Thoracic aorta (tissue), 2 donors: ENCODE data around the gene C21orf91. TPM values are rescaled to one million over a fixed set of nuclear protein-coding genes. Genes with fewer than 3 reads are reported as not detected.

Experiments
- ATAC-seq: fragments of 150-250 bp; one replicate; pipeline ENCODE4 v1.8.0; 2017; ENCODE audit warnings: low read depth; ENCODE audit not compliant: insufficient number of reproducible peaks, low FRiP score
- DNase-seq: peaks from one replicate; pipeline ENCODE4 v3.0.0-alpha.2; 2020; ENCODE audit warnings: low spot score
- H3K27ac ChIP-seq, 2 donors: fragments of 200-600 bp; sonication (generic); 1 replicate in 1 of 2; 2 replicates in 1 of 2; pipeline ENCODE4 v1.5.1; 2016; ENCODE audit warnings: mild to moderate bottlenecking in 2 of 2, moderate library complexity in 2 of 2
- H3K27me3 ChIP-seq: fragments of 200-600 bp; sonication (generic); replicated peaks from 2 replicates; pipeline ENCODE4 v1.6.0; 2016; ENCODE audit warnings: mild to moderate bottlenecking; ENCODE audit not compliant: insufficient read depth
- H3K36me3 ChIP-seq: fragments of 200-600 bp; sonication (generic); one replicate; pipeline ENCODE4 v1.5.1; 2016
- H3K4me1 ChIP-seq, 2 donors: fragments of 200-600 bp; sonication (generic); 1 replicate in 1 of 2; 2 replicates in 1 of 2; pipeline versions ENCODE4 v1.5.1 to v1.6.0; 2016; ENCODE audit warnings: low read depth in 2 of 2, mild to moderate bottlenecking in 1 of 2; ENCODE audit not compliant: control insufficient read depth in 1 of 2
- H3K4me3 ChIP-seq: fragments of 200-600 bp; sonication (generic); 2 replicates; pipeline ENCODE4 v1.5.1; 2016; ENCODE audit warnings: mild to moderate bottlenecking
- H3K9me3 ChIP-seq: fragments of 200-600 bp; sonication (generic); 2 replicates; pipeline ENCODE4 v1.5.1; 2016
- total RNA-seq, 2 donors: library from RNA; depleted of rRNA; stranded (reverse); fragments of >200 nt; gene quantifications; one replicate each; pipeline versions ENCODE4 v1.1.0 to v1.2.3, GENCODE V29; 2016
- TF ChIP-seq, protein P1 (sequence below): fragments of 200-600 bp; sonication (generic); IDR thresholded peaks from one replicate; pipeline ENCODE4 v1.5.1; 2019; ENCODE audit warnings: antibody characterized with exemption

The C21orf91 gene
- total RNA-seq, 2 donors from 2014 or later: 5.7 to 6.9 TPM

DNA sequence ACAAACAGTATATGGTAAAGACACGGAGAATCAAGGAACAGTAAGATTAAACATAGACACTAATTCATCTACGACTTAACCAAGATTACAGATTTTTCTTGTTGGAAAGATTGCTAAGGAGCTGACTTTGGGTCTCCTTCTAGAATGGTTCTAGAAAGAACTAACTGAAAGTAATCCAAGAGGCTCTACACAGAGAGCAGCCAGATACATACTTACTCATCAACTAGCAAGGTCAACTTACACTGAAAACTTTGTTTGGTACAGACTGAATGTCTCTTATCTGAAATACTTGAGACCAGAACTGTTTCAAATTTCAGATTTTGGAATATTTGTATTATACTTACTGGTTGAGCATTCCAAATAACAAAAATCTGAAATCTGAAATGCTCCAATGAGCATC is 5.8 kb downstream of the C21orf91 start:
- TF ChIP-seq, protein P1, sequence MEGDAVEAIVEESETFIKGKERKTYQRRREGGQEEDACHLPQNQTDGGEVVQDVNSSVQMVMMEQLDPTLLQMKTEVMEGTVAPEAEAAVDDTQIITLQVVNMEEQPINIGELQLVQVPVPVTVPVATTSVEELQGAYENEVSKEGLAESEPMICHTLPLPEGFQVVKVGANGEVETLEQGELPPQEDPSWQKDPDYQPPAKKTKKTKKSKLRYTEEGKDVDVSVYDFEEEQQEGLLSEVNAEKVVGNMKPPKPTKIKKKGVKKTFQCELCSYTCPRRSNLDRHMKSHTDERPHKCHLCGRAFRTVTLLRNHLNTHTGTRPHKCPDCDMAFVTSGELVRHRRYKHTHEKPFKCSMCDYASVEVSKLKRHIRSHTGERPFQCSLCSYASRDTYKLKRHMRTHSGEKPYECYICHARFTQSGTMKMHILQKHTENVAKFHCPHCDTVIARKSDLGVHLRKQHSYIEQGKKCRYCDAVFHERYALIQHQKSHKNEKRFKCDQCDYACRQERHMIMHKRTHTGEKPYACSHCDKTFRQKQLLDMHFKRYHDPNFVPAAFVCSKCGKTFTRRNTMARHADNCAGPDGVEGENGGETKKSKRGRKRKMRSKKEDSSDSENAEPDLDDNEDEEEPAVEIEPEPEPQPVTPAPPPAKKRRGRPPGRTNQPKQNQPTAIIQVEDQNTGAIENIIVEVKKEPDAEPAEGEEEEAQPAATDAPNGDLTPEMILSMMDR: no peak
- no peak for ATAC-seq
- Histone ChIP-seq H3K9me3 (peaks cover 2% of the 10 kb centered on the region), H3K36me3 (peaks cover 6% of the 10 kb centered on the region), H3K4me1 (peaks cover 8 to 10% of the 10 kb centered on the region in 2 donors), H3K4me3 (no peak overlapping the region), H3K27me3 (no peaks in the 10 kb centered on the region), H3K27ac (no peak overlapping the region)
- no peak for DNase-seq

DNA sequence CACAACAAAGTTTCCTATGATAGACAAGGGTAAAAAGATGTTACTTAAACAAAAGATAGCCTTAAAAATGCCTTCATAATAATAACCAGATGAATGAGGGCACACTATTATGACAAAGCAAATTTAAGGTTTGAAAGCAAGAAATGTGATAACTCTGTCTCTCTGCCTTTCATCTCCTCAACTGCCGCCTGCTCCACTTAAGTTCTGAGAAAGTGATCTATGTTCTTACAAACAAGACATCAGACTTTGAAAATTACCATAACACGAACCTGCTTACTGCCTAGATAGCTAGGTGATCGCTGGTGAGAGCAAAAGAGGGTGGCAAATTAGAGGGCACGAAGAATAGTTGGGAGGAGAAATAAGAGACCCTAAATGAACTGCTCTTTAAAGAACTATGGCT is 13.2 kb downstream of the C21orf91 start:
- TF ChIP-seq, protein P1: no peak
- H3K36me3 ChIP-seq: peaks cover 11% of the 10 kb centered on the region
- H3K27ac ChIP-seq: no peak overlapping the region
- H3K4me3 ChIP-seq: no peak overlapping the region
- no peaks in the 10 kb centered on the region for H3K4me1 ChIP-seq
- H3K9me3 ChIP-seq: peaks cover 8% of the 10 kb centered on the region
- H3K27me3 ChIP-seq: no peaks in the 10 kb centered on the region
- no peak for ATAC-seq
- no peak for DNase-seq

DNA sequence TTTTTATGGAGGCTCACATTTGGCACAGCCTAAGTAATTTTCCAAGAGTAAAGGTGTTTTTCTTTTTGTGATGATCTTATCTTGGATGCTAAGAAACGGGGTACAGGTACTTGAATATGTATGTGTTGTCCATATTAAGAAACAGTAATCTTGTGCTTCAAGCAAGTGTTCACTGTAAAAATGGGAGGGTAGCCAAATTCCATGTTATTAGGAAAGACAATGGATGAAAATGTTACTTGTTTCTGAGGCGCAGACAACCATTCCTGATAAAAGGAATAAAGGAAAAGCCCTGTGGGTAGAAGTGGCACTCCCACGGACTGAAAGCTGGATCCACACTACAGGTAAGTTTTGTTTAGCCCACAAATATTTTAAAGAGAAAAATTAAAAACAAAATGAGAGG is 15.6 kb downstream of the C21orf91 start:
- H3K4me3 ChIP-seq: no peak overlapping the region
- H3K36me3 ChIP-seq: peaks cover 7% of the 10 kb centered on the region
- no peak overlapping the region for H3K27ac ChIP-seq
- ATAC-seq: no peak
- TF ChIP-seq, protein P1: no peak
- no peak for DNase-seq
- H3K9me3 ChIP-seq: peaks cover 8% of the 10 kb centered on the region
- no peaks in the 10 kb centered on the region for H3K27me3 ChIP-seq
- no peaks in the 10 kb centered on the region for H3K4me1 ChIP-seq

DNA sequence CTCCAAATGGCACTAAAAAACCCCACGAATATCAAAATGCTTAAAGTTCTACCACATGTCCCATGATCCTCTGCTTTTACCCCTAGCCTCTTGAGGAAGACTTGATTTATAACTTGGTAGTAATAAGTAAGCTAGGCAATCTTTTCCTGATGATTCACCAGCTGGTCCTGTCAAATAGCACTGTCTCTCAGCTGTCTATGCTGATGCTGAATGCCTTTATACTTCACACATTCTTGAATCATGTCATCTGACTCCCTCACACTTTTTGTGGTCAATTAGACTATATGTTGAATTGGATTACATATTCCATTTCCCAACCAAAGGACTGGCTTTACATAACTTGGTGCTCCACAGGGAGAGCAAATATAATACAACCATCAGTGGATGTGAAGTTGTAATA is 16.6 kb downstream of the C21orf91 start:
- DNase-seq (no peak), ATAC-seq (no peak)
- Histone ChIP-seq H3K27ac (no peak overlapping the region), H3K9me3 (no peaks in the 10 kb centered on the region), H3K4me3 (no peak overlapping the region), H3K27me3 (no peaks in the 10 kb centered on the region), H3K36me3 (no peaks in the 10 kb centered on the region), H3K4me1 (no peaks in the 10 kb centered on the region)
- TF ChIP-seq, protein P1: no peak

DNA sequence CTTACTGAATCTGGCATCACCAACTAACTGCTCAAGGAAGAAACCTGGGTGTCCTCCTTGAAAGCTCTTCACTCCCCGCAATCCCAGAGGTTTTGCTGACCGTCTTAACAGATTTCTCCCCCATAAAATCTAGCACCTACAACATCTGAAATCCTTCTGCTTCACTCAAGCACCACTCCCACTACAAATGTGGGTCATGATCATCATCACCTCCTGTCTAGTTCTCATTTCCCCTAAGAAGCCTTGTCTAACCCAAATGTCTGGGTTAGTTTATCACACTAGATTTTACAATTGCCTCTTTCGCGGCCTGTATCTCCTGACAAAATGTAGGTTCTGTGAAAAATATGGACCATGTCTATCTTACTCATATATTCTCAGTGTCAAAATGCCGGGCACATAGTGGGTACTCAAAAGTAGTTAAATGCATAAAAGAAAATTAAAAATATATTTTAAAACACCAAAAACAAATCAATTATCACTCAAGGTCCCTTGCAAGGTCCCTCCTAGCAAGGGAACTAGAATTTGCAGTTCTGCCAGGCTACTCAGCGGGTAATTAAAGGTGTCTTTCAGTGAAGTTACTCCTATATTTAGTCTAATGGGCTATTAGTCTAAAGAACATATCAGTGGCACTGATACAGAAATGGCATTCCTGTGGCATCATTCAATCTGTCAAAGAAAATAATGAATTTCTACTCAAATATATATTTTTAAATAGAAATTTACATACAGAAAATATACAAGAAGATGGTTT is 19.6 kb downstream of the C21orf91 start:
- no peak for ATAC-seq
- H3K27me3 ChIP-seq: no peaks in the 10 kb centered on the region
- TF ChIP-seq, protein P1: no peak

More for the DNA sequence above, 19.6 kb downstream of the C21orf91 start:
- DNase-seq: no peak
- no peaks in the 10 kb centered on the region for H3K36me3 ChIP-seq
- H3K4me3 ChIP-seq: no peak overlapping the region
- H3K4me1 ChIP-seq: no peaks in the 10 kb centered on the region
- no peak overlapping the region for H3K27ac ChIP-seq
- H3K9me3 ChIP-seq: no peaks in the 10 kb centered on the region
